ENCODE results near the gene SLC1A2.

Gene SLC1A2

DNA sequence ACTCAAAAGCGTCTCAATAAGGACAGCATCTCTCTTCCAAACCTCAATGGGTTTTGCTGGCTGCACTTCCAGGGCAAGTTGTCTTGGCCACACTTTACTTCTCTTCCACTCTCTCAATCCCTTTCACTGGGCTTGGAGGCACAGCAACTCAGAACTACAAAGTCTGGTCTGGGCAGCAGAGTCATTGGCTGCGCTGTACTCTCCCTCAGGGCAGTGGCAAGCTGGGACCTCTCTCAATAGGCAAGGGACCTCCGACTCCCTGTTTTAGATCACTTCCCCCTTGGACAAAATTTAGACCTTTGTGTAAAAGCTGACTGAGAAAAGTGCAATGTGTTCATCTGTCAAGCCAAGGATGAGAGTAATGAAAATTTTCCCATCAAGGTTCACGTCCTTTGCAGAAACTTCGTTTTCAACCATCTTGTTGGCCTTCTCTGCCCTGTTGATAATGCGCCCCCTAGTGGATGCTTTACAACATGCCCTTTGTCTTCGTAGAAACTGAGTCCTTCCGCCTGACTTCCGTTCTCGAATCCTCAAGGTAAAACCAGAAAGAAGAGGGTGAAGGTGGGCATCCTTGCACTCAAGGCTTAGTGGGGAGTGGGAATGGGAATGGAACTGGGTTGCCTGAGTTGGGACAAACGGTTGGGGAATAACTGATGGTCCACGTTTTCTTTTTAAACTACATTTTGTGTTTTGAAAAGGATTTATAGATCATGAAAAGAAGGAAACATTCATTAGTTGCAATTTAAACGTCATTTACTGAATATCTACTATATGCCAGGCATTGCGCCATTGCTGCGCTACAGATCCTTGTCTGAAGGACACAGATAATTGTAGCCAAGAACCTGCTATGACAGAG is 181.3 kb downstream of the SLC1A2 start:
- H3K27me3 ChIP-seq (ENCODE audit: control insufficient read depth, insufficient read depth, low read length), result no peaks in the 10 kb centered on the region
- H3K9me3 ChIP-seq (ENCODE audit: control insufficient read depth, insufficient read depth, low read length), result no peaks in the 10 kb centered on the region
- no peak overlapping the region for H3K9ac ChIP-seq (ENCODE audit: low read depth, low read length)
- no peaks in the 10 kb centered on the region for H3K36me3 ChIP-seq (ENCODE audit: control insufficient read depth, insufficient read depth, low read length)
- peaks cover 9% of the 10 kb centered on the region; the same call in 1 of the 2 replicates for H3K4me1 ChIP-seq (ENCODE audit: control insufficient read depth, insufficient read depth, low read length)
- H3K27ac ChIP-seq (ENCODE audit: low read depth, low read length), result no peak overlapping the region
- no peak overlapping the region for H3K4me3 ChIP-seq (ENCODE audit: low read depth, low read length)

DNA sequence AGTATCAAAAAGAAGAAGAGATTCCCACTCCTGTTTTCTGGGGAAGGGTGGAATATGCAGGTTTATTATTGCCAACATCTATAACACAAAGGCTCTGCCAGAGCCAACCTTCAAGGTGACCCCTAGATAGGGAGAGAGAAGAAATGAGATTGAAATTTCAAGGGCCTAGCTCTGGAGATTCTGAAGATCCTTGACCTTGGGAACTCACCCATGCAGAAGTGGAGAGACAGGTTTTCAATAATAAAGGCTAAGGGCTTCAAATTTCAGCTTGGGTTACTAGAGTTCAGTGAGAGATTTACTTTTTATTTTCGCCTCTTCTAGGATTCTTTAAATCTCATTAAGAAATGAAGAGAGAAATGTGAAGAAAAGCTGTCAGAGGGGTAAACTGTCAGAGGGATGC is 182.0 kb downstream of the SLC1A2 start:
- H3K4me1 ChIP-seq (ENCODE audit: control insufficient read depth, insufficient read depth, low read length), result peaks cover 9% of the 10 kb centered on the region; the same call in 1 of the 2 replicates
- H3K27me3 ChIP-seq (ENCODE audit: control insufficient read depth, insufficient read depth, low read length), result no peaks in the 10 kb centered on the region
- H3K9me3 ChIP-seq (ENCODE audit: control insufficient read depth, insufficient read depth, low read length), result no peaks in the 10 kb centered on the region
- no peak overlapping the region for H3K9ac ChIP-seq (ENCODE audit: low read depth, low read length)
- H3K27ac ChIP-seq (ENCODE audit: low read depth, low read length), result no peak overlapping the region
- H3K36me3 ChIP-seq (ENCODE audit: control insufficient read depth, insufficient read depth, low read length), result no peaks in the 10 kb centered on the region
- H3K4me3 ChIP-seq (ENCODE audit: low read depth, low read length), result no peak overlapping the region

DNA sequence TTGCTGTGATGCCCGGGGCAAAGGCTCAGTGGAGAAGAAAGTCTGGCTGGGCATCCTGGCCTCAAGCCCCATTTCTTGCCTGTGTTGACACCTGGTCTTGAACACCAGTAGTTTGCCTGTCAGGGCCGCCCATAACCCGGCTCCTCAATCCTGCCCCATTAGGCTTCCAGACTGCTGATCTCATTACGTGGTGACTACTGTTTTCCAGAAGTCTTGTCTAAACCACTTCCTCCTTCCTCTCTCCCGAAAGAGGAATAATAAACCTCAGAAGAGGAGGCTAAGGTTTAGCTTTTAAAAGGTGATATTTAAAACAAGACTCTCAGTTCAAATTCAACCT is 182.7 kb downstream of the SLC1A2 start:
- no peak overlapping the region for H3K4me3 ChIP-seq (ENCODE audit: low read depth, low read length)
- H3K36me3 ChIP-seq (ENCODE audit: control insufficient read depth, insufficient read depth, low read length), result no peaks in the 10 kb centered on the region
- H3K4me1 ChIP-seq (ENCODE audit: control insufficient read depth, insufficient read depth, low read length), result peaks cover 9% of the 10 kb centered on the region; the same call in 1 of the 2 replicates
- no peak overlapping the region for H3K9ac ChIP-seq (ENCODE audit: low read depth, low read length)
- no peaks in the 10 kb centered on the region for H3K9me3 ChIP-seq (ENCODE audit: control insufficient read depth, insufficient read depth, low read length)
- H3K27me3 ChIP-seq (ENCODE audit: control insufficient read depth, insufficient read depth, low read length), result no peaks in the 10 kb centered on the region
- no peak overlapping the region for H3K27ac ChIP-seq (ENCODE audit: low read depth, low read length)

DNA sequence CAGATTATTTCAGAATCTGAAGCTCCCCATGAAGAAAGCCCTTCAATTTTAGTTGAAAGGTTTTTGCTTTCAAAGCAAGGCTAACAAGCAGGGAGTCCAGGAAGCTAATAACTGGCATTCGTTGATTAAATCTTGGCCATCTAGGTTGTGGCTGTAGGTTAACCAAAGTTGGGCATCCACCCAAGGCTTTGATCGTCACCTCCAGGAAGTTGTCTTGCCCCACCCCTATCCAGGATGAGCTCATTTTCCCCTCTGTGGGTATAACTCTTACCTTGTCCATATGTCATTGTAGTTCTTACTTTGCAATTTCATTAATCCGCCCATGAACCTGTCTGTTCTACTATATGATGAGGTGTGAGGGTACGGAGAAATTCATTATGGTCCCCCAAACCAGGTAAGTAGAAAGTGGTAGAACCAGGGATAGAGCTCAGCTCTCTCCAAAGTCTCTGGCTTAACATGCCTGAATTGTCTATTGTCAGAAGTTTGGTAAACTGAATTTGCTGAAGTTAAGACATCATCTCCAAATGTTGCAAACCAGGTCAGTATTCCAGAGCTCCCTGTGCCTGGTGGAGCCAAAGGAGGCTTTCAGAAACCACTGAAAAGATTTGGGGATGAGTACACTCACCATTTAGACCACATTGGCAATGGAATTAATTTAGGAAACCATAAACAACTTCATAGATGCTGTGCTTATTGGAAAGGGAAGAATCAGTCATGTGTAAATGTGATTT is 183.3 kb downstream of the SLC1A2 start:
- H3K27ac ChIP-seq (ENCODE audit: low read depth, low read length), result no peak overlapping the region
- H3K27me3 ChIP-seq (ENCODE audit: control insufficient read depth, insufficient read depth, low read length), result no peaks in the 10 kb centered on the region
- peaks cover 9% of the 10 kb centered on the region; the same call in 1 of the 2 replicates for H3K4me1 ChIP-seq (ENCODE audit: control insufficient read depth, insufficient read depth, low read length)
- no peaks in the 10 kb centered on the region for H3K9me3 ChIP-seq (ENCODE audit: control insufficient read depth, insufficient read depth, low read length)
- no peak overlapping the region for H3K9ac ChIP-seq (ENCODE audit: low read depth, low read length)
- no peak overlapping the region for H3K4me3 ChIP-seq (ENCODE audit: low read depth, low read length)
- H3K36me3 ChIP-seq (ENCODE audit: control insufficient read depth, insufficient read depth, low read length), result no peaks in the 10 kb centered on the region

DNA sequence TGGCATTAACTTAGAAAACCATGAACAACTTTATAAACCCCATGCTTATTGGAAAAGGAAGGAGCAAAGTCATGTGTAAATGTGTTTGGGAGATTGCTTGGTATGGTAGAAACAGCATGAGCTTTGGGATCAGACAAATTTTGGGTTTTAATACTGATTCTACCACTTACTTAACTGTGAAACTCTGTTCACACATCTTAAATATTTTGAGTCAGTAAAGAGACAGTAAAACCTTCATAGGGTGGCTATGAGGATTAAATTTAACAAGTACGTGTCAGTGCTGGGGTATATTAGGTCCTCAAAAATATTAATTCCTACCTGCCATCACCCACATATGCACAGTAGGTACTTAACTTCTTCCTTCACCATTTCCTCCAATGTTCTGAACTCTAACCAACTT is 183.9 kb downstream of the SLC1A2 start:
- H3K27ac ChIP-seq (ENCODE audit: low read depth, low read length), result no peak overlapping the region
- peaks cover 9% of the 10 kb centered on the region; the same call in 1 of the 2 replicates for H3K4me1 ChIP-seq (ENCODE audit: control insufficient read depth, insufficient read depth, low read length)
- H3K9me3 ChIP-seq (ENCODE audit: control insufficient read depth, insufficient read depth, low read length), result no peaks in the 10 kb centered on the region
- no peak overlapping the region for H3K9ac ChIP-seq (ENCODE audit: low read depth, low read length)
- H3K27me3 ChIP-seq (ENCODE audit: control insufficient read depth, insufficient read depth, low read length), result no peaks in the 10 kb centered on the region
- H3K36me3 ChIP-seq (ENCODE audit: control insufficient read depth, insufficient read depth, low read length), result no peaks in the 10 kb centered on the region
- H3K4me3 ChIP-seq (ENCODE audit: low read depth, low read length), result no peak overlapping the region

DNA sequence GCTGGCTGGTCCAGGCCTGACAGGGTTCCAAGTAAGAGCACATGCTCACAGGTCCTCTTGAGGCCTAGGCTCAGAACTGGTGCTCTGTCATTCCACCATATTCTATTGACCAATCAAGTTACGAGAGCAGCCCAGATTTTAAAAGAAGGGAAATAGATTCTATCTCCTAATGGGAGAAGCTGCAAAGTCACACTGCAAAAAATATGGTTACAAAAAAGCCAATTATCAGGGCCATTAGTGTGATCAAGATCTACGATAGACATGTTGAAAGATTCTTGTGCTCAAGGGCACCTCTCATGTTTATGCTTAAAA is 184.2 kb downstream of the SLC1A2 start:
- H3K36me3 ChIP-seq (ENCODE audit: control insufficient read depth, insufficient read depth, low read length), result no peaks in the 10 kb centered on the region
- no peaks in the 10 kb centered on the region for H3K27me3 ChIP-seq (ENCODE audit: control insufficient read depth, insufficient read depth, low read length)
- peaks cover 9% of the 10 kb centered on the region; the same call in 1 of the 2 replicates for H3K4me1 ChIP-seq (ENCODE audit: control insufficient read depth, insufficient read depth, low read length)
- H3K27ac ChIP-seq (ENCODE audit: low read depth, low read length), result no peak overlapping the region
- H3K4me3 ChIP-seq (ENCODE audit: low read depth, low read length), result no peak overlapping the region
- H3K9ac ChIP-seq (ENCODE audit: low read depth, low read length), result no peak overlapping the region
- no peaks in the 10 kb centered on the region for H3K9me3 ChIP-seq (ENCODE audit: control insufficient read depth, insufficient read depth, low read length)

DNA sequence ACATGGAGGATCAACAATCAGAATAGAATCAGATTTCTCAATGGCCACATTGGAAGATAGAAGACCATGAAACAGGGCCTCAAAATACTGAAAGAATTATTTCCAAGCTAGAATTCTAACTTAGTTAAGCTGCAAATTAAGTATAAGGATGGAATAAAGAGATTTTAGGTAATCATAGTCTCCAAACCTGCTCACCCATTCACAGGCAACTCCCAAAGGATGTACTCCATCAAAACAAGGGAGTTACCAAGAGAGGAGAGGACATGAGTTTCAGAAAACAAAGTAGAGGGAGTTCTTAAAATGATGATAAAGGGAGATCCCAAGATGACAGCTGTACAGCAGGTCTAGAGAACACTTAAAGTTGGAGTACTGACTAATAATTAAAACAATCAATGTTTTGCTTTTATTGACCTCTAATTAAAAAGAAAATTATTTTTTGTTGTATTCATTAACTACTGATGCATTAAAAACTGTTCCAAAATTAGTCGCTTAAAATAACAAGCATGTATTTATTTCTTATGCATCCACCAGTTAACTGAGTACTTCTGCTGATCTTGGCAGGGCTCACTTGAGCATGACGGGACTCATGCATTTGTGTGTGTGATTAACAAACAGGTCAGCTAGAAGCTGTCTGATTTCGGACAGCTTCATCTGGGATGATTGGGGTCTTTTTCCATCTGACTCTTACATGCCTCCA is 184.8 kb downstream of the SLC1A2 start:
- Histone ChIP-seq H3K36me3 (ENCODE audit: control insufficient read depth, insufficient read depth, low read length) (no peaks in the 10 kb centered on the region), H3K4me3 (ENCODE audit: low read depth, low read length) (no peak overlapping the region), H3K27me3 (ENCODE audit: control insufficient read depth, insufficient read depth, low read length) (no peaks in the 10 kb centered on the region), H3K9ac (ENCODE audit: low read depth, low read length) (no peak overlapping the region), H3K9me3 (ENCODE audit: control insufficient read depth, insufficient read depth, low read length) (no peaks in the 10 kb centered on the region), H3K4me1 (ENCODE audit: control insufficient read depth, insufficient read depth, low read length) (peaks cover 9% of the 10 kb centered on the region; the same call in 1 of the 2 replicates), H3K27ac (ENCODE audit: low read depth, low read length) (no peak overlapping the region)

DNA sequence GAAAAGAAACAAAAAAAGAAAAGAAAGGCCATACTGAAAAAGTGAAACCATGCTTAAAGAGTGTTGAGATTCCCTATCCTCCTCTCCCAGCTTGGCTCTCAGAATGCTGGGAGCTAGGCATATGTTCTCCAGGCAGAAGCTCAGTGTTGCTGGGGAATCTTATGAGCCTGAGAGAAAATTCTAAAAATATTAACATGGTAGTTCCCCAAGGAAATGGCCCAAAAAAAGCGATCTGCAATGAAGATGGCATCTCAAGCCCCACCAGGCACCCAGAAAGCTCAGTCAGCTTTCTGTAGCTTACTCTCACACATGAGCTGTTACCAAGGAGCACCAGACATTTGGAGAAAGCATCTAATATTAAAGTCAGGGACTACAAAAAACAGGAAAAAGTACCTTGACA is 185.8 kb downstream of the SLC1A2 start:
- H3K4me1 ChIP-seq (ENCODE audit: control insufficient read depth, insufficient read depth, low read length), result peaks cover 9% of the 10 kb centered on the region; the same call in 1 of the 2 replicates
- no peak overlapping the region for H3K9ac ChIP-seq (ENCODE audit: low read depth, low read length)
- no peak overlapping the region for H3K27ac ChIP-seq (ENCODE audit: low read depth, low read length)
- H3K9me3 ChIP-seq (ENCODE audit: control insufficient read depth, insufficient read depth, low read length), result no peaks in the 10 kb centered on the region
- no peak overlapping the region for H3K4me3 ChIP-seq (ENCODE audit: low read depth, low read length)
- no peaks in the 10 kb centered on the region for H3K36me3 ChIP-seq (ENCODE audit: control insufficient read depth, insufficient read depth, low read length)
- H3K27me3 ChIP-seq (ENCODE audit: control insufficient read depth, insufficient read depth, low read length), result no peaks in the 10 kb centered on the region

DNA sequence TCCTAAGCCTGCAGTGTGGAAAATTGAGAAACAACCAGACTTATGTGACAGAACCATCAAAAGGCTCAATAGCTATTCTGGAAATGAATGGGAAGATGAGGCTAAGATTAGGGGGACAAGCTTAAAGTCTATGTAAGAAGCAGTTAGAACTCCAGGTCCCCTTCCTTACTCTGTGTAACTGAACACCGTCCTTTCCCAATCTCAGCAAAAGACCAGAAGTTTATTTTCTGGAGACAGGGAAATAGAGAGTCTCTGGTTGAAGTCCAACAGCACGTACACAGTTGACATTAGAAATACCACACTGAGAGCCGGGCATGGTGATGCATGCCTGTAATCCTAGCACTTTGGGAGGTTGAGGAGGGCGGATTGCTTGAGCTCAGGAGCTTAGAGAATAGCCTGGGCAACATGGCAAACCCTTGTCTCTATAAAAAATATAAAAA is 186.4 kb downstream of the SLC1A2 start:
- Histone ChIP-seq H3K27ac (ENCODE audit: low read depth, low read length) (no peak overlapping the region), H3K36me3 (ENCODE audit: control insufficient read depth, insufficient read depth, low read length) (no peaks in the 10 kb centered on the region), H3K9ac (ENCODE audit: low read depth, low read length) (no peak overlapping the region)

DNA sequence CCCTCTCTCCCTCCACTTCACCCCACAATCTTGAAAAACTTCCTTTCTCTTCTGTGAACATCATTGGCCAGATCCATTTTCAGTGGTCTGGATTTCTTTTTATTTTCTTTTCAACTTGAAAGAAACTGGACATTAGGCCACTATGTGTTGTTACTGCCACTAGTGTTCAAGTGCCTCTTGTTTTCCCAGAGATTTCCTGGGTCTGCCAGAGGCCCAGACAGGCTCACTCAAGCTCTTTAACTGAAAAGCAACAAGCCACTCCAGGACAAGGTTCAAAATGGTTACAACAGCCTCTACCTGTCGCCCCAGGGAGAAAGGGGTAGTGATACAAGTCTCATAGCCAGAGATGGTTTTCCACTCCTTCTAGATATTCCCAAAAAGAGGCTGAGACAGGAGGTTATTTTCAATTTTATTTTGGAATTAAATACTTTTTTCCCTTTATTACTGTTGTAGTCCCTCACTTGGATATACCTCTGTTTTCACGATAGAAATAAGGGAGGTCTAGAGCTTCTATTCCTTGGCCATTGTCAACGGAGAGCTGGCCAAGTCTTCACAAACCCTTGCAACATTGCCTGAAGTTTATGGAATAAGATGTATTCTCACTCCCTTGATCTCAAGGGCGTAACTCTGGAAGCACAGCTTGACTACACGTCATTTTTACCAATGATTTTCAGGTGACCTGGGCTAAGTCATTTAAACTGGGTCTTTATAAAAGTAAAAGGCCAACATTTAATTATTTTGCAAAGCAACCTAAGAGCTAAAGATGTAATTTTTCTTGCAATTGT is 188.1 kb downstream of the SLC1A2 start:
- no peaks in the 10 kb centered on the region for H3K27me3 ChIP-seq (ENCODE audit: control insufficient read depth, insufficient read depth, low read length)
- no peaks in the 10 kb centered on the region for H3K36me3 ChIP-seq (ENCODE audit: control insufficient read depth, insufficient read depth, low read length)
- H3K27ac ChIP-seq (ENCODE audit: low read depth, low read length), result no peak overlapping the region
- H3K9ac ChIP-seq (ENCODE audit: low read depth, low read length), result no peak overlapping the region
- H3K9me3 ChIP-seq (ENCODE audit: control insufficient read depth, insufficient read depth, low read length), result no peaks in the 10 kb centered on the region
- no peak overlapping the region for H3K4me3 ChIP-seq (ENCODE audit: low read depth, low read length)
- no peaks in the 10 kb centered on the region for H3K4me1 ChIP-seq (ENCODE audit: control insufficient read depth, insufficient read depth, low read length)

More for the DNA sequence above, 186.4 kb downstream of the SLC1A2 start:
- Histone ChIP-seq H3K9me3 (ENCODE audit: control insufficient read depth, insufficient read depth, low read length) (no peaks in the 10 kb centered on the region), H3K4me3 (ENCODE audit: low read depth, low read length) (no peak overlapping the region), H3K27me3 (ENCODE audit: control insufficient read depth, insufficient read depth, low read length) (no peaks in the 10 kb centered on the region), H3K4me1 (ENCODE audit: control insufficient read depth, insufficient read depth, low read length) (peaks cover 8% of the 10 kb centered on the region; the same call in 1 of the 2 replicates)
